Left lung (tissue), 10 donors: ENCODE data around the gene SPRED1. TPM values are rescaled to one million over a fixed set of nuclear protein-coding genes. Genes with fewer than 3 reads are reported as not detected.

Experiments used
- ATAC-seq: fragments of 200-7000 bp; cut with Tn5 transposase; one replicate; pipeline ENCODE4 v1.9.1; 2020; ENCODE audit warnings: moderate library complexity
- DNase-seq, 4 donors: peaks; one replicate each; pipeline ENCODE4 v3.0.0-alpha.2; 2013 to 2020
- H3K27ac ChIP-seq, 2 donors: fragments of 200-600 bp; sonication (generic) in 1 of 2; one replicate each; pipeline versions ENCODE4 v1.5.0 to v1.8.0; 2020 to 2021
- H3K27me3 ChIP-seq, 2 donors: fragments of 200-600 bp; sonication (generic) in 1 of 2; one replicate each; pipeline versions ENCODE4 v1.5.0 to v1.8.0; 2020 to 2021
- H3K36me3 ChIP-seq, 2 donors: fragments of 200-600 bp; sonication (generic) in 1 of 2; one replicate each; pipeline versions ENCODE4 v1.5.0 to v1.8.0; 2020 to 2021
- H3K4me1 ChIP-seq, 2 donors: fragments of 200-600 bp; one replicate each; pipeline ENCODE4 v1.8.0; 2021
- H3K4me3 ChIP-seq, 2 donors: fragments of 200-600 bp; sonication (generic) in 1 of 2; one replicate each; pipeline versions ENCODE4 v1.5.0 to v1.8.0; 2020 to 2021; ENCODE audit warnings: mild to moderate bottlenecking in 1 of 2
- H3K9me3 ChIP-seq, 2 donors: fragments of 200-600 bp; sonication (generic) in 1 of 2; one replicate each; pipeline versions ENCODE4 v1.5.0 to v1.8.0; 2020 to 2021
- CTCF ChIP-seq, 2 donors: fragments of 200-600 bp; sonication (generic) in 1 of 2; IDR thresholded peaks; one replicate each; pipeline versions ENCODE4 v1.5.0 to v1.8.0; 2021; ENCODE audit warnings: antibody characterized with exemption in 2 of 2
- intact Hi-C, 2 donors: fragments of 100-400 bp; cut with DNase I; formaldehyde crosslinking; loops; one replicate each; pipeline versions ENCODE4 v1.11.2 to v1.14.2; 2022
- polyA plus RNA-seq, 6 donors: library from polyadenylated mRNA; unstranded; fragments of 120-200 nt; gene quantifications; one replicate each; pipeline ENCODE4 v1.2.1, GENCODE V29; 2013; ENCODE audit not compliant: insufficient read length in 6 of 6
- total RNA-seq, 2 donors: library from RNA; stranded (reverse); fragmentation: NEBNext Ultra II Directional; extraction: Animal tissue kit (Norgen Biotek cat#: 25700); gene quantifications; one replicate each; pipeline ENCODE4 v1.2.1, GENCODE V29; 2021
- donor health status: DM: no; HTN: yes; CAD: no.
- donor health status: DM: no; HTN: no; CAD: no.

Gene SPRED1
- total and polyA plus RNA-seq, 8 donors: 36.3 to 59.4 (median 44.6) TPM

DNA sequence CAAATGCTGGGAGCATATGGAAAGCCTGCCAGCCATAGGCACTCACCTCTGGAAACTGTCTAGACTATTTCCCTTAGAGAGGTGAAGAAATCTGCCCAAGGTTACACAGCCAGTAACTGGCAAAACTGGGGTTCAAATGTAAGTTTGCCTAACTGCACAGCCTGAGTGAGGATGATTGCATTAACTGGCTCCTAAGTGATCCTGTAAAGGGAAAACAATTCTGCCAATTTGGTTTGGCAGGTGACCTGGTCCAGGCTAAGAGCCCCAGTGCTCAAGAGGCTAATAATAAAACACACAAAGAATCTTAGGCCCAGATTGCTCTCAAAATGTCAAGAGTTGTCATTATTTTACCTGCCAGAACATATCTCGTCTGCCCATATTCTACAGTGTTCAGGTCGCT lies 43.9 kb upstream of the SPRED1 start:
- no peak for TF ChIP-seq CTCF (IDR thresholded peaks at IDR 0.05)
- Histone ChIP-seq H3K4me1 (peaks cover 0 to 11% of the 10 kb centered on the region in 2 donors), H3K27me3 (no peaks in the 10 kb centered on the region), H3K36me3 (no peaks in the 10 kb centered on the region), H3K9me3 (no peaks in the 10 kb centered on the region), H3K4me3 (no peak overlapping the region), H3K27ac (no peak overlapping the region)
- peak; percentile 68 for ATAC-seq
- no peak for DNase-seq
- intact Hi-C loops: no loop called here

DNA sequence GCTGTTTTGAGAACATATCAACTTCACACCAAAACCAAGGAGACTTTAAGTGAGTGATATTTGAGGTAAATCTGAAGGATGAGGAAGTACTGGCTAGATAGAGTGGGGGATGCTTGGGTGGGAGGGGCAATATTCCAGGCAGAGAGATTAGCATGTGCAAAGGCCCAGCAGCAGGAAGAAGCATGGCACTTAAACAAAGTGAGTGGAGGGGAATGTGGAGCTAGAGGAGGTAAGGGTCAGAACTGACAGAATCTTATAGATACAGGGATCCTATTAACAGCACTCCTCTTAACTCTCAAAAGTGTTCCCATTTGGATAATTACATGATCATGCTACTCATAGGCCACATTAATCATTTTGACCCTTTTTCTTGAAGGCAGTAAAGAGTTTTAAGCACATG lies 41.4 kb upstream of the SPRED1 start:
- H3K27me3 ChIP-seq: no peaks in the 10 kb centered on the region
- no peaks in the 10 kb centered on the region for H3K9me3 ChIP-seq
- H3K4me1 ChIP-seq: peaks cover 0 to 11% of the 10 kb centered on the region in 2 donors
- TF ChIP-seq CTCF (IDR thresholded peaks at IDR 0.05): no peak
- no peak overlapping the region for H3K27ac ChIP-seq
- H3K4me3 ChIP-seq: no peak overlapping the region
- DNase-seq: no peak
- no peaks in the 10 kb centered on the region for H3K36me3 ChIP-seq
- intact Hi-C loops: no loop called here
- ATAC-seq: no peak

DNA sequence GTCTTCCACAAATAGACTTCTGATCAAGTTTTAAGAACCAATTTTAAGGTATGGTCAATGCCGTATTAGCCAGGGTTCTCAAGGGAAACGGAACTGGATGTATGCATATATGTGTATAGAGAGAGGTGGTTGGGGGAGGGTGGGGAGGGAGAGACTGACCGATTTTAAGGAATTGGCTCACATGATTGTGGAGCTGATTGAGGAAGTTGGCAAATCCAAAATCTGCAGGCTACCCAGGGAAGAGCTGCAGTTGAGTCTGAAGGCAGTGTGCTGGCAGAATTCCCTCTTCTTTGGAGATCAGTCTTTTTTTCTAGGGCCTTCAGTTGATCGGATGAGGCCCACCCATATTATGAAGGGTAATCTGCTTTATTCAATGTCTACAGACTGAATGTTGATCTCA lies 40.8 kb upstream of the SPRED1 start:
- Histone ChIP-seq H3K36me3 (no peaks in the 10 kb centered on the region), H3K27me3 (no peaks in the 10 kb centered on the region), H3K4me1 (peaks cover under 1 to 11% of the 10 kb centered on the region in 2 donors), H3K27ac (no peak overlapping the region), H3K4me3 (no peak overlapping the region), H3K9me3 (no peaks in the 10 kb centered on the region)
- intact Hi-C loops: no loop called here
- DNase-seq (no peak), ATAC-seq (no peak)
- TF ChIP-seq CTCF (IDR thresholded peaks at IDR 0.05): no peak

DNA sequence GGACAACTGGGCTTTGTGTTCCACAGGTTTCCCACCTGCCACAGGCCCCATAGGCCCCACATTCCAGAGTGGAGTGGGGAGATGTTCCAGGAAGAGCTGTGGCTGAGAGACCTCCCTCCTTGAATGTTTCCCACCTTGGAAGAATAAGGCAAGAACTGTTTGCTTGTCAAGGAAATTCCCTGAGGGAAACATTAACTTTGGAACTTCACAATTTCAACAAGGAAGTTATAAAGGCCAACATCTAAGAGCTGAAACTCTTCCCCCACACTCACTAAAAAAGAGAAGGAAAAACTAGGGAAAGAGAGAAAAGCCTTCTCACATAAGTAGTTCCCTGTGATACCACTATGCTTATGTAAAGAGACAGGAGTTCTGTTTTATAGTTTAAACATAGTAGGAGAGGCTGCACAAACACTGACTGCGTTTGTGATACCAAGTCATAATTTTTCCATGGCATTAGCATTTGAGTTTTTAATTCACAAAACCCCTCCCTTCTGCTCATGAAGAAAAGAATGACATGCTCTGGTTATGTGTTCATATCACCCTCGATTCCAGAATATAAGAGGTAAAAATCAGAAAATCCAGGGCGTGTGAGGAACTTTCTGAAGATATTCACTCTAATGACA lies 39.8 kb upstream of the SPRED1 start:
- Histone ChIP-seq H3K9me3 (no peaks in the 10 kb centered on the region), H3K4me1 (peaks cover 3 to 7% of the 10 kb centered on the region in 2 donors), H3K27me3 (no peaks in the 10 kb centered on the region), H3K4me3 (no peak overlapping the region), H3K27ac (no peak overlapping the region), H3K36me3 (no peaks in the 10 kb centered on the region)
- no peak for DNase-seq
- no peak for ATAC-seq
- TF ChIP-seq CTCF (IDR thresholded peaks at IDR 0.05): no peak
- intact Hi-C loops: no loop called here

- Histone ChIP-seq H3K4me1 (peaks cover 3 to 7% of the 10 kb centered on the region in 2 donors), H3K27me3 (no peaks in the 10 kb centered on the region), H3K27ac (no peak overlapping the region), H3K9me3 (no peaks in the 10 kb centered on the region), H3K4me3 (no peak overlapping the region), H3K36me3 (no peaks in the 10 kb centered on the region)
- DNase-seq (no peak), ATAC-seq (no peak)
- TF ChIP-seq CTCF (IDR thresholded peaks at IDR 0.05): no peak
- intact Hi-C loops: no loop called here
These were observed 39.3 kb upstream of the SPRED1 start for GRCh38 chr15:38213356-38213755.
